ENCODE data around the gene NECAB2.

DNA sequence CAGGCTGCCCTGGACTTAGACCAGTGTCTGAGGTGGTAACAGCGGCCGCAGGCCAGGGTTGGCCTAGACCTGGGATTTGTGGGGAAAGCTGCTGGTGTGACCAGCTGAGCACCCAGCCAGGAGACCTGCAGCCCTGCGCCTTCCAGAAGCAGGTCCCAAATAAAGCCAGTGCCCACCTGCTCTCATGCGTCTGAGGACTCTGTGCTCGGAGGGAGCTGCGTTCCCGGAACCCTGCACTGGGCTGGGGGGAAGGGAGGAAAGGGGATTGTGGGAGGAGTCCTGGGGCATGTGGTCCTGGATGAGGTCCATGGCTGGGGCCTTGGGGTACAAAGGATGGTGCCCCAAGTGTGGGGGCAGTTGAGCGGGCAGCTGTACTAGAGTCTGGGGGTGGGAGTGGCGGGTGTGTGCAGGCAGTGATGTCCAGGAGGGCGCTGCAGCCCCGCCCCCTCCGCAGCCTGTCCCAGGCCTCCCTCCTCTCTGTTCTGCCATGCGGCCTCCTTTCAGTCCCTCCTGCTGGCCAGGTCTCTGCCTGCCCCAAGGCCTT lies 1.8 kb upstream of the NECAB2 start:
- no peak for TF ChIP-seq POLR2A (IDR thresholded peaks at IDR 0.05)
- TF ChIP-seq, protein P1, sequence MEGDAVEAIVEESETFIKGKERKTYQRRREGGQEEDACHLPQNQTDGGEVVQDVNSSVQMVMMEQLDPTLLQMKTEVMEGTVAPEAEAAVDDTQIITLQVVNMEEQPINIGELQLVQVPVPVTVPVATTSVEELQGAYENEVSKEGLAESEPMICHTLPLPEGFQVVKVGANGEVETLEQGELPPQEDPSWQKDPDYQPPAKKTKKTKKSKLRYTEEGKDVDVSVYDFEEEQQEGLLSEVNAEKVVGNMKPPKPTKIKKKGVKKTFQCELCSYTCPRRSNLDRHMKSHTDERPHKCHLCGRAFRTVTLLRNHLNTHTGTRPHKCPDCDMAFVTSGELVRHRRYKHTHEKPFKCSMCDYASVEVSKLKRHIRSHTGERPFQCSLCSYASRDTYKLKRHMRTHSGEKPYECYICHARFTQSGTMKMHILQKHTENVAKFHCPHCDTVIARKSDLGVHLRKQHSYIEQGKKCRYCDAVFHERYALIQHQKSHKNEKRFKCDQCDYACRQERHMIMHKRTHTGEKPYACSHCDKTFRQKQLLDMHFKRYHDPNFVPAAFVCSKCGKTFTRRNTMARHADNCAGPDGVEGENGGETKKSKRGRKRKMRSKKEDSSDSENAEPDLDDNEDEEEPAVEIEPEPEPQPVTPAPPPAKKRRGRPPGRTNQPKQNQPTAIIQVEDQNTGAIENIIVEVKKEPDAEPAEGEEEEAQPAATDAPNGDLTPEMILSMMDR (IDR thresholded peaks at IDR 0.05): no peak
- TF ChIP-seq POLR2AphosphoS5 (IDR thresholded peaks at IDR 0.05): no peak

Measured in suprapubic skin (tissue), 4 donors.